ENCODE measurements around the gene WDR59. TPM values are rescaled to one million over a fixed set of nuclear protein-coding genes. Genes with fewer than 3 reads are reported as not detected.
"Not testable (repeated sequence)": the region's sequence is repeated elsewhere in the genome, so short reads cannot be mapped to it uniquely, and the experiment has no call there.

The WDR59 gene, protein sequence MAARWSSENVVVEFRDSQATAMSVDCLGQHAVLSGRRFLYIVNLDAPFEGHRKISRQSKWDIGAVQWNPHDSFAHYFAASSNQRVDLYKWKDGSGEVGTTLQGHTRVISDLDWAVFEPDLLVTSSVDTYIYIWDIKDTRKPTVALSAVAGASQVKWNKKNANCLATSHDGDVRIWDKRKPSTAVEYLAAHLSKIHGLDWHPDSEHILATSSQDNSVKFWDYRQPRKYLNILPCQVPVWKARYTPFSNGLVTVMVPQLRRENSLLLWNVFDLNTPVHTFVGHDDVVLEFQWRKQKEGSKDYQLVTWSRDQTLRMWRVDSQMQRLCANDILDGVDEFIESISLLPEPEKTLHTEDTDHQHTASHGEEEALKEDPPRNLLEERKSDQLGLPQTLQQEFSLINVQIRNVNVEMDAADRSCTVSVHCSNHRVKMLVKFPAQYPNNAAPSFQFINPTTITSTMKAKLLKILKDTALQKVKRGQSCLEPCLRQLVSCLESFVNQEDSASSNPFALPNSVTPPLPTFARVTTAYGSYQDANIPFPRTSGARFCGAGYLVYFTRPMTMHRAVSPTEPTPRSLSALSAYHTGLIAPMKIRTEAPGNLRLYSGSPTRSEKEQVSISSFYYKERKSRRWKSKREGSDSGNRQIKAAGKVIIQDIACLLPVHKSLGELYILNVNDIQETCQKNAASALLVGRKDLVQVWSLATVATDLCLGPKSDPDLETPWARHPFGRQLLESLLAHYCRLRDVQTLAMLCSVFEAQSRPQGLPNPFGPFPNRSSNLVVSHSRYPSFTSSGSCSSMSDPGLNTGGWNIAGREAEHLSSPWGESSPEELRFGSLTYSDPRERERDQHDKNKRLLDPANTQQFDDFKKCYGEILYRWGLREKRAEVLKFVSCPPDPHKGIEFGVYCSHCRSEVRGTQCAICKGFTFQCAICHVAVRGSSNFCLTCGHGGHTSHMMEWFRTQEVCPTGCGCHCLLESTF
- total RNA-seq, result 20.2 and 23.7 TPM in 2 replicates

DNA sequence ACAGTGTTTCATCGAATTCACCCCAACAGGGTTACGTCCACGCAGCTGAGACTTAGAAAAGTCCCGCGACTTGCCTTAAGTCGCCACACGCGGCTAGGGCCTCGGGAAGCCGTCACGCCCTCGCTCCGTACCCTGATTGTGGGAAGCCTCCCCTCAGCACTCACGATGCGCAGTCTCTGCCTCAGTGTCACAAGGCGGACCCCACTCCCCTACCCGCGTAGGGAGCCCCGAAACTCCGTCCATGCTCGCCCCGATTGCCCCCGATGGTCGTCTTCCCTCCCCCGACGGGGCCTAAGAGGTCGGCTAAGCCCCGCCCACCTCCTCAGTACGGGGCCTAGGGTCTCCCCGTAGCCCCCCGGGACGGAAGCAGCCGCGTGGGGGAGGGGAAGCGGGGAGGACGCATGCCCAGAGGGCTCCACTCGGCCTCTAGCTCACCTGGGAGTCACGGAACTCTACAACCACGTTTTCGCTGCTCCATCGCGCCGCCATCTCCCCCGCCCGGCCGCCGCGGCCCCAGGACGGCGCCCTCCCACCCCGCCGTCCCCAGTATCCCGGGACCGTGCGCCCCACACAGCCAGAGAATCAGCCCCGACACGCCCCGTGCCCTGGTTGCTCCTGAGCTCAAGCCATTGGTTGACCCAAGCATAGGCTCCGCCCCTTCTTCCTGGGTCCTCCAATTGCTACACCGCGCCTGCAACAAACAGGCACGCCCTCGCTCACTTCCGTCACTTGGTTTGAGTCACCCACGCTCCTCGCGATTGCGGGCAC lies at the start of gene WDR59:
Gene WDR59 (minus strand): TSS at position 595 of the 768 bp plus-strand sequence. CDS start 106 bp downstream, at position 489.
- peak; percentile 96 for DNase-seq (ENCODE audit: extremely low read depth, low read depth, low spot score)

DNA sequence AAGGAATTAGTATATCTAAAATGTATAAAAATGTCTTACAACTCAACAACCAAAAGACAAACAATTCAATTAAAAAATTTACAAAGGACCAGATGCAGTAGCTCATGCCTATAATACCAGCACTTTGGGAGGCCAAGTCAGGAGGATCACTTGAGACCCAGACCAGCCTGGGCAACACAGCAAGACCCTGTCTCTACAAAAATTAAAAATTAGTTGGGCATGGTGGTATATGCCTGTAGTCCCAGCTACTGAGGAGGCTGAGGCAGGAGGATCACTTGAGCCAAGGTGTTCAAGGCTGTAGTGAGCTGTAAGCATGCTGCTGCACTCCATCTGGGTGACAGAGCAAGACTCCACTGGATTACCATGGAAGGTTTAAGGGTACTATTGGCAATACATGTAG lies 47.7 kb upstream of the WDR59 start:
- DNase-seq (ENCODE audit: extremely low read depth, low read depth, low spot score), result no peak

DNA sequence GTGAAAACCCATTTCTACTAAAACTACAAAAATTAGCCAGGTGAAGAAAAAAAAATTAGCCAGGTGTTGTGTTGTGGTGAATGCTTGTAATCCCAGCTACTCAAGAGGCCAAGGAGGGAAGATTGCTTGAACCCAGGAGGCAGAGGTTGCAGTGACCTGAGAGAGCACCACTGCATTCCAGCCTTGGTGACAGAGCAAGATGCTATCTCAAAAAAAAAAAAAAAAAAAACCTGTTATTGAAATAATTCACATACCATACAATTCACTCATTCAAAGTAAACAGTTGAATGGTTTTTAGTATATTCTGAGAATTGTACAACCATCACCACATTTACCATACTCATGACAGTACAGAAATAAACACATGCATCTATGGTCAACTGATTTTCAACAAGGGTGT lies 44.9 kb upstream of the WDR59 start:
- no peak for DNase-seq (ENCODE audit: extremely low read depth, low read depth, low spot score)

DNA sequence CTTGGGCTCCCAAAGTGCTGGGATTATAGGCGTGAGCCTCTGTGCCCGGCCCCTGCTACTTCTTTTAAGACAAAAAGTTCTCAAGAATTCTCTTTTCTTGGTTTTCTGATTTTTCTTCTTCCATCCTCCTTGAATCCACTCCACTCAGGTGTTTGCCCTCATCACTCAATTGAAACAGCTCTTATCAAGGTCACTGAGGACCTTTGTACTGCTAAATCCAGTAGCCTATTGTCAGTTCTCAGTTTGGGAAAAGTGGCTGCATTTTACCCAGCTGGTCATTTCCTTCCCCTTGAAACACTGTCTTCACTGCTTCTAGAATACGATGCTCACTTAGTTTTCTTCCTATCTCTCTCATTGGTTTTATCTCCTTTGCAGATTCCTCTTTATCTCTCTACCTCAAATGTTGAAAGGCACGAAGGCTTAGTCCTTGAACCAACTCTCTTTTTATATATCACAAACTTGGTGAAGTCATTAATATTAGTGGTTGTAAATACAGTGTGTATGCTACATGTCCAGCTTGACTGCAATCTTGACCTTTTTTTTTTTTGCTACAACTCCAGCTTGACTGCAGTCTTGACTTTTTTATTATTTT lies 43.7 kb upstream of the WDR59 start:
- no peak for DNase-seq (ENCODE audit: extremely low read depth, low read depth, low spot score)

DNA sequence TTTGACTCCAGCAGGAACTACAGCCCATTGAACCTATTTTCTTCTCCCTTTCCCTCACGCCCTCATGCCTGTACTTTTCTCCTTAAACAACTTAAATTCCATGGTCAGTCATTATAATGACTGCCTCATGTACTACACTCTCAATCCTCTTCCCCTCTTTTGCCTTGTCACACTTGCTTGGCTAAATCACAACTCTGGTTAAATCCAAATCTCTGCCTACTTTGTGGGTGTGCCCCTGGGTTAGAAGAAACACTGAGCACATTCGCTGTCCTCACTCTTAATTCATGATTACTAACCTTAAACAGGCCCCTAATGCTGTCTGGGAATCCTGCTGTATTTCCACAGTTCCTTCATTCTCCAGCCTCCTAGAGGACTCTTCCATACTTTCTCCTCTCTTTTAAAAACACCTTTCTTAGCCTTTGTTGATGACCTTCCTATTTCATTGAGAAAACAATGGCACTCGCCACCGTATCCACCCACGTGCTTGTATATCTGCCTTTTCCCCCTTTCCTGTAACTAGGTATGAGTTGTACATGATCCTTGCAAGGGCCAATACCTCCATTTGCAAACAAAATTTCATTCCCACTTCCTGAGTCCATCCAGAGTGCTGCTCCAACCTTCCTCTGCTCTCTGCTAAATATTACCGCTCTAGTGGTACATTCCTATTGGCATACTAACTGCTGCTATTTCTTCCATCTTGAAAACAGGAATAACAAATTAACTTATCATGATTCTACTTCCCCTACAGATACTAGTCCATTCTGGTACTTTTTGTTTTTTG lies 42.8 kb upstream of the WDR59 start:
- no peak for DNase-seq (ENCODE audit: extremely low read depth, low read depth, low spot score)

DNA sequence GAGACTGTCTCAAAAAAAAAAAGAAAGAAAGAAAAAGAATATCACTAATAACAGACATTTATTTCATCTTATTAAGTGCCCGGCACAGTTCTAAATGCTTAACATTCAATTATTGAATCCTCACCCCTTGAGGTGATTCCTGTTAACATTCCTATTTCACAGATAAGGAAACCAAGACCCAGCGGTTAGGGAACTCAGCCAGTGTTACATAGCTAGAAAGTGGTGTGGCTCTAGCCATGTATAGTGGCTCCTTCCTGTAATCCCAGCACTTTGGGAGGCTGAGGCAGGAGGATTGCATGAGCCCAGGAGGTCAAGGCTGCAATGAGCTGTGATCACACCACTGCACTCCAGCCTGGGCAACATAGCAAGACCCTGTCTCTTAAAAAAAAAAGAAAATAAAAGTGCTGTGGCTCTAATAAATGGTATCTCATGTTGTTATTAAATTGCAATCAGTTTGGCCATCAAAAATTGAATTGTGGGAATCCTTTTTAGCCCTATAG lies 42.0 kb upstream of the WDR59 start:
- DNase-seq (ENCODE audit: extremely low read depth, low read depth, low spot score), result no peak

DNA sequence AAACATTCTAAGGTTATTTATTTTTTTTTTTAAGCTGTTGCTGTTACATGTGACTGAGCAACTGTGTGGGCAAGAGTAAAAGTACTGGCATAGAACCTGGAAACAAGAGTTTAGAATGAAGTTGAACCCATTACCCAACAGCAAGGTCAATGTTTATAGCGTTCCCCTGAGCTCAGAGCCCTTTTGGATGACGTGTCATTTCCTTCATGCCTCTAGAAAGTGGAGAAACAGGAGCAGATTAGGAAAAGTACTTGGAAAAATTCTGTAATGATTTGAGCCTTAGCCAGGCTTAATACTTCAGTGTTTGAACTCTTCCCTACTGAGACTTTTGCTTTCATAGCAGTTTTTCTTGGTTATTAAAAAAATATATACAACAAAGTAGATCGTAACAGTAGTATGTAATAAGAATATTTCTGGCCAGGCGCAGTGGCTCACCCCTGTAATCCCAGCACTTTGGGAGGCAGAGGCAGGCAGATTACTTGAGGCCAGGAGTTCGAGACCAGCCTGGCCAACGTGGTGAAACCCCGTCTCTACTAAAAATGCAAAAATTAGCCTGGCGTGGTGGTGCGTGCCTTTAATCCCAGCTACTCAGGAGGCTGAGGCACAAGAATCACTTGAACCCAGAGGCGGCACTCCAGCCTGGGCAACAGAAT lies 41.4 kb upstream of the WDR59 start:
- peak; percentile 77 for DNase-seq (ENCODE audit: extremely low read depth, low read depth, low spot score)

DNA sequence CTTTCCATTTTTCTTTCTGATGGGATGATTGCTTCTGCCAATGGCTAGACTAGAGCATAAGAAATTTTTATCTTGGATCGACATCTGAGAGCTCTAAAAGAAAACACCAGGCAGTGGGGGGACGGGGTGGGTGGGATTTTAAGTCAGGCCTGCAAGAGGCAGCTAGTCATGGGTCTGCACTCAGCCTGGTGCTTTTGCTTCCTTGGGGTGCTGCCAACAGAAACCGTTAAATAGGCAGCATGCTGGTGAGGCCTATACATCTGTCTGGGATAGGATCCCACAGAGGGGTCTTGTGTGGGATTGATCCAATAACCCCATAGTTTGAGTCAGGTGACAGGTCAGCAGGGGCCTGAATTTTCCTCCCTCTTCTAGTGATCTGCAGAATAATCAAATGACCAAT lies 40.8 kb upstream of the WDR59 start:
- no peak for DNase-seq (ENCODE audit: extremely low read depth, low read depth, low spot score)

DNA sequence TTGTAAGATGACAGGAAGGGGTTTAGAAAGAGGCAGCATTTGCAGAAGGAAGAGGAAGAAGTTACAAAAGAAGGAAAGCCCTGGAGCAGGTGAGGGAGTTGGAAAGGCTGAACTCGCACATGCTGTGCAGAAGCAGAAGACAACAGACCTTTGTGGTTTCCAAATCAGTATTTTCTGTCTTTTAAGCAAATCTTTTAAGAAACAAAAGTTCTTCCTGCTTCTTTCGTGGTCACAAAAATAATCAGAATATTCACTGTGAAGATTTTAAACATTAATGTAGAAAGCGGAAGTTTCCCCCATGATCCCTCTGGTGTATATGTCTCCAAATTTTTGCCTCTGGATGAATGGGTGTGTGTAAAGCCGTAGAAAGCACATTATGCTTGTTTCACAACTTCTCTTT lies 39.7 kb upstream of the WDR59 start:
- no peak for DNase-seq (ENCODE audit: extremely low read depth, low read depth, low spot score)

DNA sequence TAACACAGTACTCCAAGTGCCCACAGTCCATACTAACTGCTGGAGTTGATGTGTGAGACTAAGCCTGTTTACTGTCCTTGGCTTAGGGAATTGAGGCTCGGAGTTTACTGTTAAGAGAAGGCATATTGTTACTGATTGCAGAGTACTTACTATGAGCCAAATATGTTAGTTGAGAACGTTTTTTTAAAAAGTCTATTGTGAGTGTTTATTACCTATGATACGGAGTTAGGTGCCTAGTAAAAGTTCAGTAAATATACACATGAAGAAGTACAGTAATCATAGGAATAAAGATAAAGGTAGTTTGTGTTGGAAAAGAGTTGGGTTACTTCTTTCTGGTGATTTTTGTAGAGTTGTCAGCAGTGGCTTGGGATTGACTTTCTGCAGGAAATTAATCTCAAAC lies 39.3 kb upstream of the WDR59 start:
- DNase-seq (ENCODE audit: extremely low read depth, low read depth, low spot score), result no peak

DNA sequence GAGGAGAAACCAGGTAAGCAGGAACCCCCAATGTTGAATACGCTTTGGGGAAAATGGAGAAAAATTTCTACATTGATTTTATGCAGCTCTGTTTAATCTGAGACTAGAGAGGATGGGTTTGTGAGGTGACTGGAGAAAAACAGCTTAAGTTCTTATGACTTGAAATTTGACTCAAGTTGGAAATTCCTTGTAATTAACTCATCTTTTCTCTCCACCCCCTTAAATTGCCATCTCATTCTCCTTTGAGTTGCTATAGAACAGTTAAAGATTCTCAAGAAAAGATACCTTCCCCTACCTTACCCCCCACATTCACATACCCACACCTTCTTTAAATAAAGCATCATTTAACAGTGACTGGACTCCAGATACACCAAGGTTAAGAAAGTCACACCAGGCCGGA lies 38.1 kb upstream of the WDR59 start:
- DNase-seq (ENCODE audit: extremely low read depth, low read depth, low spot score), result no peak

DNA sequence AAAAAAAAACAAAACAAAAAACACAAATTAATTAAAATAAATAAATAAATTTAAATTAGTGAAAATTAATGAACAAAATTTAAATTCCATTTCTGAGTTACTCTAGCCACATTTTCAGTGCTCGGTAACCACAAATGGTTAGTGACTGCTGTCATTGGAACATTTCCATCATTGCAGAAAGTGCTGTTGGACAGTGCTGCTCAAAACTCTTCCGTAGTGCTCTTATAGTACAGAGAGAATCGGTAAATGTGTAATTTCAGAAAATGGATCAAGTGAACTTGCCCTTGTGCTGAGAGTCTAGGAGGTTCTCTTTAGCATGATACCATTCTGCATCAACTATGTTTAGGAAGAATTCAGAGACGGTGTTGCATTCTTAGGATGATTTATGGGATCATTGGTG lies 37.6 kb upstream of the WDR59 start:
- no peak for DNase-seq (ENCODE audit: extremely low read depth, low read depth, low spot score)

DNA sequence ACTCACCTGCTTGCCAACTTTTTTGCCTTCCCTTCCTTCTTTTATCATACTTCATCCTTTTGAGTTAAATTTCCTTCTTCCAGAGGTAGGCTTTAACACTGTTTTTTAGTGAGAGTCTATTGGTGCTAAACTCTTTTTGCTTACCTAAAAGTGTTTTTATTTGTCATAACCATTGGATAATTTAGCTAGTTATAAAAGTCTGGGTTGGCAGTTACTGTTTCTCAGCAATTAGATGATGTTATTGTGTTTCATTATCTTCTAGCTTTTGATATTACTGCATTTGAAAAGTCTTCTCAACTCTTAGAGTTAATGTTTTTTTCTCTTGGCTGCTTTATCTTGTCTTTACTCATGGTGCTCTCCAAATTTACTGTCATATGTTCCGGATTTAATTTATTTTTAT lies 36.5 kb upstream of the WDR59 start:
- no peak for DNase-seq (ENCODE audit: extremely low read depth, low read depth, low spot score)

DNA sequence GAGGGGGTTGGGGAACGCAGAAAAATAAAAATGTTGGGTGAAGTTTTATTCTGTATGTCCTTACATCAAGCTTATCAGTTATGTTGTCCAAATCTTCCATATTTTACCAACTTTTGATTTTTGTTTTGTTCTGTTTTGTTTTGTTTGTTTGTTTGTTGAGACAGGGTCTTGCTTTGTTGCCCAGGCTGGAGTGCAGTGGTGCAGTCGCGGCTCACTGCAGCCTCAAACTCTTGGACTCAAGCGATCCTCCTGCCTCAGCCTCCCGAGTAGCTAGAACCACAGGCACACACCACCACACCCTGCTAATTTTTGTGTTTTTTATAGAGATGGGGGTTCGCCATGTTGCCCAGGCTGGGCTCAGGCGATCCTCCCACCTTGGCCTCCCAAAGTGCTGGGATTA lies 34.7 kb upstream of the WDR59 start:
- DNase-seq (ENCODE audit: extremely low read depth, low read depth, low spot score), result no peak

DNA sequence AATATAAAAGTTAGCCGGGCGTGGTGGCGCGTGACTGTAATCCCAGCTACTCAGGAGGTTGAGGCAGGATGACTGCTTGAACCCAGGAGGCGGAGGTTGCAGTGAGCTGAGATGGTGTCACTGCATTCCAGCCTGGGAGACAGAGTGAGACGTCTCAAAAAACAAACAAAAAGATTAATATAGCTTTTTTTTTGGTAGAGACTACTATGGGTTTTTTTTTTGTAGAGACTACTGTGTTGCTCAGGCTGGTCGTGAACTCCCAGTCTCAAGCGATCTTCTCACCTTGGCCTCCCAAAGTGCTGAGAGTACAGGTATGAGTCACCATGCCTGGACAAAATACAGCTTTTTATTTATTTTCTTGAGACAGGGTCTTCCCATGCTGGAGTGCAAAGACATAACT lies 34.1 kb upstream of the WDR59 start:
- DNase-seq (ENCODE audit: extremely low read depth, low read depth, low spot score), result no peak

DNA sequence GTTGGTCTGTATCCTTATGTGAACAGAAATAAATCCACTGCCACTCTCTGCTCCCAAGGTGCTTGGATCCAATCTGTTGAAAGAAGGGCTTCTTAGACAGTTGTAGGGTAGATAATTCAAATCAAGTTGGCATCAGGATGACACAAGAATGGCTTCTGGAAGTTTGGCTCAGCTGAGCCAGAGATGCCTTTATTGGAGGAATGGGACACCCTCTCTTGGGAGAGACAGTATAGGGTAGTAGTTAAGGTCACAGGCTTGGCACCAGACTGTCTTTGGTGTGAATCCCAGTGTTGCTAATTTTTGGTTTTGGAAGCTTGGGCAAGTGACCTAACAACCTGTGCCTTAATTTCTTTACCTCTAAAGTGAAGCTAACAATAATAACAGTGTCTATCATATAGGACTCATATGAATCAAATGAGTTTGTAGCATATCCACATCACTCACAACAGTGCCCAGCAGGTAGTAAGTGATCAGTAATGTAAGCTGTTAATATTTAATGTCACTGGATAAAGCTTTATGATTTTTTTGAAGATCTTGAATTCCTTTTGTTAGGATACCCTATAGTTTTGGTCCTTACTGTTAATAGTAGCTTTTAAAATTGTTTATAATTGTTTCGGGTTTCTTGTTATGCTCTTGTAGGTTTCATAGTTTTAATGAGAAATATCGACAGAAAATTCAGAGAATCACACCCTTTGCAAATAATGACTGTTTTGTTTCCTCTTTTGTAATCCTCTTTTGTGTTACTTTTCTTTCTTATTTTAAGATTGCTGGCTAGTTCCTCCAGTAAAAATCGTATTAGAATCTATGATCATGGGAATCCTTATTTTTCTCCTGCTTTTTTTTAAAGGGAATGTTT lies 33.0 kb upstream of the WDR59 start:
- no peak for DNase-seq (ENCODE audit: extremely low read depth, low read depth, low spot score)

DNA sequence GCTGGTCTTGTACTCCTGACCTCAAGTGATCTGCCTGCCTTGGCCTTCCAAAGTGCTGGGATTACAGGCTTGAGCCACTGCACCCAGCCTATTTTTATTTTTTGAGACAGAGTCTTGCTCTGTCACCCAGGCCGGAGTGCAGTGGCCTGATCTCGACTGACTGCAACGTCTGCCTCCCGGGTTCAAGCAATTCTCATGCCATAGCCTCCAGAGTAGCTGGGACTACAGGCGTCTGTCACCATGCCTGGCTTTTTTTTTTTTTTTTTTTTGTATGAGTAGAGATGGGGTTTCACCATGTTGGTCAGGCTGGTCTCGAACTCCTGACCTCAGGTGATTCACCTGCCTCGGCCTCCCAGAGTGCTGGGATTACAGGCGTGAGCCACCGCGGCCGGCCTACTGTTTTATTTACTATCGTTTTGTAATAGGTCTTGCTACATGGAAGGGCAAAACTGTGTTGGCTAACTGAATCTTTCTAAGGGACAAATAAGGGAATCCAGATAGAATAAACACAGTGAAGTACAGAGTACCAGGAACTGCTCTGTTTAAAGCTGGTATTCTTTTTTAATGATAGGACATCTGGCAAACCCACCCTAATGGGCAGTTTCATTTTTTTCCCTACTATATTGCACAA lies 31.6 kb upstream of the WDR59 start:
- DNase-seq (ENCODE audit: extremely low read depth, low read depth, low spot score), result not testable (repeated sequence)

DNA sequence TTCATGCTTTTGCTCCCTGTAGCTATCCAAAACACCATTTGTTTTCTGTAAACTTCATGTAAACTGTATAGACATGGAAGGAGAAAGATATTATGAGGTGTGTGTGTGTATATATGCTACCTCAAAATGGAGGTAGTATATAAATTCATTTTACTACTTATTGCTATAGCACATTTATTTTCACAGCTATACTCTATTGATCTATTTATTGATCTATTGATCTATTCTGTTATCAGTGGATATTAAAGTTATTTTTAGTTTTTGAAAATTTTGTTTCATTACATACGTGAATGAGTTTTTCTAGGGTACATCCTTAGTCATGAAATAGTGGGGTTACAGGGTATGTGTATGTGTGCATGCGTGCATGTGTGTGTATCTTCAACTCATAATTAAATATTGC lies 29.4 kb upstream of the WDR59 start:
- DNase-seq (ENCODE audit: extremely low read depth, low read depth, low spot score), result no peak
